Measurements from ENCODE around the gene ELOVL7. TPM values are rescaled to one million over a fixed set of nuclear protein-coding genes. Genes with fewer than 3 reads are reported as not detected.

Gene ELOVL7
- total and polyA plus RNA-seq, 2 donors (not counting 3 experiments of a cell fraction or from before 2014, with no cell fraction given): 0.01 to 0.09 TPM

GRCh38 chr5:60830581-60831127 lies 13.4 kb downstream of the ELOVL7 start:
- no peak for DNase-seq (ENCODE audit: low read depth, low spot score)
- H3K4me1 ChIP-seq (ENCODE audit: control insufficient read depth, extremely low read depth, insufficient read depth, low read length): no peaks in the 10 kb centered on the region
- no peak overlapping the region for H3K27ac ChIP-seq (ENCODE audit: insufficient read depth, low read depth, low read length)
- no peaks in the 10 kb centered on the region for H3K79me2 ChIP-seq (ENCODE audit: control insufficient read depth, insufficient read depth, low read length)
- H4K20me1 ChIP-seq (replicated peaks; ENCODE audit: control insufficient read depth, extremely low read depth, insufficient read depth, low read length): no peaks in the 10 kb centered on the region
- no peaks in the 10 kb centered on the region for H3K9me3 ChIP-seq (replicated peaks; ENCODE audit: control insufficient read depth, insufficient read depth, low read length)
- H3K9me1 ChIP-seq (replicated peaks; ENCODE audit: control insufficient read depth, extremely low read depth, insufficient read depth, low read length): no peaks in the 10 kb centered on the region
- no peak overlapping the region for H2AFZ ChIP-seq (ENCODE audit: low read depth, low read length)
- FAIRE-seq: no peak
- POLR2A ChIA-PET: no interaction called here
- dilution Hi-C loops (cut with MboI; ENCODE audit: extremely low pct_ligation_motif_present, low sequenced_read_pairs): no loop called here
- H3K9ac ChIP-seq (replicated peaks; ENCODE audit: extremely low read depth, insufficient read depth, low read length): no peak overlapping the region
- intact Hi-C loops (cut with micrococcal nuclease): no loop called here
- H3K36me3 ChIP-seq (ENCODE audit: control insufficient read depth in 2 of 2, extremely low read depth in 1 of 2, insufficient read depth in 2 of 2, low read length in 2 of 2): no peaks in the 10 kb centered on the region
- CTCF ChIA-PET: no interaction called here
- H3K27me3 ChIP-seq (ENCODE audit: control insufficient read depth in 2 of 2, insufficient read depth in 2 of 2, low read length in 2 of 2): peaks cover 8% of the 10 kb centered on the region in 2 experiments
- TF ChIP-seq POLR2A (IDR thresholded peaks at IDR 0.05; ENCODE audit: low read depth, low read length) (no peak), MYC (IDR thresholded peaks at IDR 0.05; ENCODE audit: low read depth, low read length) (no peak), GATA2 (IDR thresholded peaks at IDR 0.05; ENCODE audit: insufficient read depth, insufficient read length, low read depth, low read length) (no peak), JUN (IDR thresholded peaks at IDR 0.05; ENCODE audit: borderline replicate concordance, insufficient read depth, insufficient read length, low read depth) (no peak), EZH2 (IDR thresholded peaks at IDR 0.05; ENCODE audit: borderline replicate concordance, low read depth, low read length, severe bottlenecking) (no peak), FOS (IDR thresholded peaks at IDR 0.05; ENCODE audit: borderline replicate concordance, insufficient read depth, low read length) (no peak), POLR2AphosphoS5 (IDR thresholded peaks at IDR 0.05; ENCODE audit: insufficient read depth, low read depth, low read length) (no peak)
- TF ChIP-seq, protein P1, sequence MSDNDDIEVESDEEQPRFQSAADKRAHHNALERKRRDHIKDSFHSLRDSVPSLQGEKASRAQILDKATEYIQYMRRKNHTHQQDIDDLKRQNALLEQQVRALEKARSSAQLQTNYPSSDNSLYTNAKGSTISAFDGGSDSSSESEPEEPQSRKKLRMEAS (IDR thresholded peaks at IDR 0.05; ENCODE audit: insufficient read depth, insufficient read length): no peak
- TF ChIP-seq, protein P2, sequence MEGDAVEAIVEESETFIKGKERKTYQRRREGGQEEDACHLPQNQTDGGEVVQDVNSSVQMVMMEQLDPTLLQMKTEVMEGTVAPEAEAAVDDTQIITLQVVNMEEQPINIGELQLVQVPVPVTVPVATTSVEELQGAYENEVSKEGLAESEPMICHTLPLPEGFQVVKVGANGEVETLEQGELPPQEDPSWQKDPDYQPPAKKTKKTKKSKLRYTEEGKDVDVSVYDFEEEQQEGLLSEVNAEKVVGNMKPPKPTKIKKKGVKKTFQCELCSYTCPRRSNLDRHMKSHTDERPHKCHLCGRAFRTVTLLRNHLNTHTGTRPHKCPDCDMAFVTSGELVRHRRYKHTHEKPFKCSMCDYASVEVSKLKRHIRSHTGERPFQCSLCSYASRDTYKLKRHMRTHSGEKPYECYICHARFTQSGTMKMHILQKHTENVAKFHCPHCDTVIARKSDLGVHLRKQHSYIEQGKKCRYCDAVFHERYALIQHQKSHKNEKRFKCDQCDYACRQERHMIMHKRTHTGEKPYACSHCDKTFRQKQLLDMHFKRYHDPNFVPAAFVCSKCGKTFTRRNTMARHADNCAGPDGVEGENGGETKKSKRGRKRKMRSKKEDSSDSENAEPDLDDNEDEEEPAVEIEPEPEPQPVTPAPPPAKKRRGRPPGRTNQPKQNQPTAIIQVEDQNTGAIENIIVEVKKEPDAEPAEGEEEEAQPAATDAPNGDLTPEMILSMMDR (IDR thresholded peaks at IDR 0.05; ENCODE audit: extremely low read depth in 1 of 2, insufficient read depth in 1 of 2, low read depth in 1 of 2, low read length in 2 of 2): no peak
- no TSS peak for BruUV-seq (replicated peaks)
- H3K4me3 ChIP-seq (replicated peaks in 1 of 3; ENCODE audit: insufficient read depth in 1 of 3, low read depth in 1 of 3, low read length in 3 of 3): no peak overlapping the region
- no peak overlapping the region for H3K4me2 ChIP-seq (ENCODE audit: insufficient read depth, low read length)
